Thyroid gland (tissue), 4 donors: ENCODE measurements around the gene GCNT3. TPM values are rescaled to one million over a fixed set of nuclear protein-coding genes. Genes with fewer than 3 reads are reported as not detected.
A peak's percentile ranks its signal among the peaks of the same experiment; 100 is the strongest.

Source experiments
- DNase-seq, 2 donors: peaks; one replicate each; pipeline ENCODE4 v3.0.0-alpha.2; 2019
- H3K27ac ChIP-seq, 3 donors: fragments of 200-600 bp; sonication (generic); 1 replicate in 2 of 3; 2 replicates in 1 of 3; pipeline ENCODE4 v1.5.1; 2016 to 2019; ENCODE audit warnings: mild to moderate bottlenecking in 1 of 3, moderate library complexity in 1 of 3
- H3K27me3 ChIP-seq: fragments of 200-600 bp; sonication (generic); one replicate; pipeline ENCODE4 v1.5.1; 2019
- H3K36me3 ChIP-seq, 2 donors: fragments of 200-600 bp; sonication (generic); one replicate each; pipeline ENCODE4 v1.5.1; 2016 to 2019
- H3K4me1 ChIP-seq, 2 donors: fragments of 200-600 bp; sonication (generic); one replicate each; pipeline ENCODE4 v1.5.1; 2017 to 2019
- H3K4me3 ChIP-seq, 3 donors: fragments of 200-600 bp; sonication (generic); replicated peaks in 1 of 3; 1 replicate in 2 of 3; 2 replicates in 1 of 3; pipeline ENCODE4 v1.5.1; 2016; ENCODE audit warnings: mild to moderate bottlenecking in 1 of 3
- H3K9me3 ChIP-seq: fragments of 200-600 bp; sonication (generic); one replicate; pipeline ENCODE4 v1.5.1; 2017
- POLR2A ChIP-seq, 2 donors: fragments of 450-650 bp; IDR thresholded peaks; one replicate each; pipeline ENCODE4 v1.6.1; 2017; ENCODE audit warnings: antibody characterized with exemption in 2 of 2, mild to moderate bottlenecking in 2 of 2, moderate library complexity in 1 of 2
- WGBS, 2 donors: methylation state at CpG; one replicate each; pipeline ENCODE4 v1.1.5; 2017; 5-methylcytosine and 5-hydroxymethylcytosine counted together
- intact Hi-C: fragments of 100-400 bp; cut with DNase I; formaldehyde crosslinking; loops from one replicate; pipeline ENCODE4 v1.15.1; 2023
- total RNA-seq, 4 donors: library from RNA; depleted of rRNA; stranded (reverse); fragments of >200 nt; gene quantifications; one replicate each; pipeline ENCODE4 v1.2.3, GENCODE V29; 2016
- TF ChIP-seq, protein P1 (sequence below), 6 experiments: fragments of 200-600 bp in 3 of 6; fragments of 450-650 bp in 3 of 6; sonication (generic) in 3 of 6; IDR thresholded peaks; one replicate each; pipeline ENCODE4 v1.5.1; 2016 to 2019; ENCODE audit warnings: antibody characterized with exemption in 6 of 6, mild to moderate bottlenecking in 2 of 6, inconsistent platforms in 1 of 6, moderate library complexity in 1 of 6

GCNT3 gene
- total RNA-seq, 4 donors from 2014 or later, result 0.13 to 2.2 (median 2.1) TPM; not detected in 1

DNA sequence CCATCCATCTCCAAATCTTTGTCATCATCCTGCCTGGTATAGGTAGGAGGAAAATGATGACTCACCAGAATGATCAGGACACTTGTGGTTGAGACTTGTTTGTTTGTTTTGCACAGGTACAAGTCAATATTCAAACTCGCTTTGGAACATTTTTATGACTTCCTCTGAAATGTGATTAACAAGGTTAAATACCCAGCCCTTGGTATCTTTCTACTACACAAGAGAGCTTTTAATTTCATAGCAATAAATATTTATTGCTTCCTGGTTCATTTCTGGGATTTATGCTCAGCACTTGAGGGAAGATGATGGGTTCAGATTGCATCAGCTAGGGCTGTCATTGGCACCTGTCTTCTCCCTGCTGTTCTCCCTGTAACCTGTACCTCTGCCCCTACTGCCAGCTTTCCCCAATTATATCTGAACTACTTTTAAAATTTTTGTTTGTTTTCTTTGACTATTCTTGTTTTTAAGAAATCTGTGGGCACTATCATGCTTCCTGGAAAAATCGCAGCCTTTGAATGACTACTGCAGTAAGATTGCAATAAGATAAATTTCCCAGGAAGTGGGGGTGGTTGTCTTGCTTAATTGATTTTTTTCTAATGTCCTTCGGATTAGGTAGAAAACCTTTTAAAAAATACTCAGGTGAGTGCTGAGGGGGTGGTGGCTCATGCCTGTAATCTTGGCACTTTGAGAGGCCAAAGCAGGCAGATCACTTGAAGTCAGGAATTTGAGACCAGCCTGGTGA, 24.3 kb upstream of the GCNT3 start:
- WGBS, 2 donors, result 67 to 68% methylated on average over 3 of the region's 3 CpGs
- Histone ChIP-seq H3K27ac (no peak overlapping the region), H3K9me3 (no peaks in the 10 kb centered on the region), H3K4me1 (peaks cover 0 to 8% of the 10 kb centered on the region in 2 donors), H3K27me3 (no peaks in the 10 kb centered on the region), H3K4me3 (no peak overlapping the region), H3K36me3 (no peaks in the 10 kb centered on the region)
- DNase-seq, result peak; percentile 4 to 18
- intact Hi-C loops, result no loop called here
- TF ChIP-seq, protein P1, sequence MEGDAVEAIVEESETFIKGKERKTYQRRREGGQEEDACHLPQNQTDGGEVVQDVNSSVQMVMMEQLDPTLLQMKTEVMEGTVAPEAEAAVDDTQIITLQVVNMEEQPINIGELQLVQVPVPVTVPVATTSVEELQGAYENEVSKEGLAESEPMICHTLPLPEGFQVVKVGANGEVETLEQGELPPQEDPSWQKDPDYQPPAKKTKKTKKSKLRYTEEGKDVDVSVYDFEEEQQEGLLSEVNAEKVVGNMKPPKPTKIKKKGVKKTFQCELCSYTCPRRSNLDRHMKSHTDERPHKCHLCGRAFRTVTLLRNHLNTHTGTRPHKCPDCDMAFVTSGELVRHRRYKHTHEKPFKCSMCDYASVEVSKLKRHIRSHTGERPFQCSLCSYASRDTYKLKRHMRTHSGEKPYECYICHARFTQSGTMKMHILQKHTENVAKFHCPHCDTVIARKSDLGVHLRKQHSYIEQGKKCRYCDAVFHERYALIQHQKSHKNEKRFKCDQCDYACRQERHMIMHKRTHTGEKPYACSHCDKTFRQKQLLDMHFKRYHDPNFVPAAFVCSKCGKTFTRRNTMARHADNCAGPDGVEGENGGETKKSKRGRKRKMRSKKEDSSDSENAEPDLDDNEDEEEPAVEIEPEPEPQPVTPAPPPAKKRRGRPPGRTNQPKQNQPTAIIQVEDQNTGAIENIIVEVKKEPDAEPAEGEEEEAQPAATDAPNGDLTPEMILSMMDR (IDR thresholded peaks at IDR 0.05), result no peak
- no peak for TF ChIP-seq POLR2A (IDR thresholded peaks at IDR 0.05)

DNA sequence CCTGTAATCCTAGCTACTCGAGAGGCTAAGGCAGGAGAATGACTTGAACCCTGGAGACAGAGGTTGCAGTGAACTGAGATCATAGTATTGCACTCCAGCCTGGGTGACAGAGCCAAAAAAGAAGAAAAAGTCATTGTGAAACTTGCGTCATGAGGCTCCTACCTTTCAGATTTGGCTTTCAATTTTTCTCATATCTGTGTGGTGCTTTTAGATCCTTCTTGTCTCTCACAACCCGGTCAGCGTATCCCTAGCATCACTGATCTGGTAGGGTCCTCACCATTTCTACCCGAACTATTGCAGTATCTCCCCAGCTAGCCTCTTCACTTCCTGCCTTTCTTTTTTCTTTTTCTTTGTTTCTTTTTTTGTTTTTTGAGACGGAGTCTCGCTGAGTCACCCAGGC, 21.6 kb upstream of the GCNT3 start:
- Histone ChIP-seq H3K9me3 (no peaks in the 10 kb centered on the region), H3K27me3 (no peaks in the 10 kb centered on the region), H3K27ac (no peak overlapping the region), H3K4me1 (peaks cover 3 to 16% of the 10 kb centered on the region in 2 donors), H3K4me3 (no peak overlapping the region), H3K36me3 (no peaks in the 10 kb centered on the region)
- WGBS, 2 donors, result 89 to 90% methylated on average over 7 of the region's 7 CpGs
- intact Hi-C loops, result no loop called here
- no peak for DNase-seq
- no peak for TF ChIP-seq POLR2A (IDR thresholded peaks at IDR 0.05)
- TF ChIP-seq, protein P1 (IDR thresholded peaks at IDR 0.05), result no peak

DNA sequence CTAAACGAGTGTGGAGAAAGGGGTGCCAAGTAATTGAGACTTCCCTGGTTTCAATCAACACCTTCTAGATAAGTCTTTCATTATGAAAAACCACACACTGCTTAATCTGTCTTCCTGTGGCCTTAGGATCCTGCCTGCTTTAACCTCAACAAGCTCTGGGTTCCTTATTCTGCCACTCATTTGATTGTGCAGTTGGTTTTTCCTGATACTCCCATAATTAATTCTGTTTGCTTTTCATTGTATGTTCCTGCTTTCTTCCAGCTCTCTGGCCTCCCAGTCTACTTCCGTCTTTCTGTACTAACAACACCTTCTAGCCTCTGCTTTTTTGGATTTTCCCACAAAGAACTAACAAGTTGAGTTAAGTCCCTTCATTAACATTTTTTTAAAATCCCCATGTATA, 20.2 kb upstream of the GCNT3 start:
- 58 to 61% methylated on average over 2 of the region's 2 CpGs for WGBS, 2 donors
- intact Hi-C loops, result no loop called here
- Histone ChIP-seq H3K4me3 (no peak overlapping the region), H3K27ac (no peak overlapping the region), H3K36me3 (no peaks in the 10 kb centered on the region), H3K9me3 (no peaks in the 10 kb centered on the region), H3K4me1 (peaks cover 5 to 18% of the 10 kb centered on the region in 2 donors), H3K27me3 (no peaks in the 10 kb centered on the region)
- DNase-seq, result no peak
- no peak for TF ChIP-seq POLR2A (IDR thresholded peaks at IDR 0.05)

DNA sequence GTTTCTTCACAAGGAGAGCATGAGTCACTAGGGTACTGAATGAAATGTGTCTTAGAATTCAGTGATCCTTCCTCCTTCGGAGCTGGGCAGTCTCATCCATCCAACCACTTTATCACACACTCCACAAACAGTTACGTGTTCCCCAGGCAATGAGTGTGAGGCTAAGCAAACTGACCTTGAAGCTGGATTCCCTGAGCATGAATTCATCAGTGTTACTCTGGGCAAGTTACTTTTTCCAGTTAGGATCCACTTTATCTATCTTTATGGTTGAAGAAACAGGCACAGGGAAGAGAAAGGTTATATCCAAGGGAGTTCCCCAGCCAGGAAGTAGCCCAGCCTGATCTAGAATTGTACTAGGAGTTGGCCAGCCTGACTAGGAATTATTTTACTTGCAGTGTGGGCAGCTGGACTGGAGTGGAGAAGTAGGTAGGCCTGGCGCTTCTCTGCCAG, 17.1 kb upstream of the GCNT3 start:
- TF ChIP-seq, protein P1 (IDR thresholded peaks at IDR 0.05), result no peak
- TF ChIP-seq POLR2A (IDR thresholded peaks at IDR 0.05), result no peak
- no peaks in the 10 kb centered on the region for H3K9me3 ChIP-seq
- peak; percentile 54 to 66 for DNase-seq

DNA sequence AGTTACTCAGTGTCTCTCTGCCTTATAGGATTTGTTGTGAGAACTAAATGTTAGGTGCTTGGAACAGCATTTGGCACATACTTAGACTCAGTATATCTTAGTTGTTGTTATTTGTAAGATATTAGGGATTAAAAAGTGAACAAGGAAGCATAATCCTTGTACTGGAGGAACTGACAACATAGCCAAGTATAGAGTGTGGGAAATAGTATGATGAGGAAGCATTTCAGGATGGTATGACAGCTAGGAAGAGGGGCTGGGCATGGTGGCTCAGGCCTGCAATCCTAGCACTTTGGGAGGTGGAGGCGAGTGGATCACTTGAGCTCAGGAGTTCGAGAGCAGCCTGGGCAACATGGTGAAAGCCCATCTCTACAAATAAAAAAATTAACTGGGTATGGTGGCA, 16.6 kb upstream of the GCNT3 start:
- Histone ChIP-seq H3K36me3 (no peaks in the 10 kb centered on the region), H3K27ac (peak overlapping the region; percentile 51 to 90 (median 69)), H3K4me1 (peaks cover 5 to 9% of the 10 kb centered on the region in 2 donors), H3K9me3 (no peaks in the 10 kb centered on the region), H3K4me3 (no peak overlapping the region), H3K27me3 (no peaks in the 10 kb centered on the region)
- intact Hi-C loops, result no loop called here
- DNase-seq, result no peak
- WGBS, 2 donors, result 94 to 97% methylated on average over 2 of the region's 2 CpGs
- TF ChIP-seq, protein P1 (IDR thresholded peaks at IDR 0.05), result no peak
- TF ChIP-seq POLR2A (IDR thresholded peaks at IDR 0.05), result no peak

More for the DNA sequence above, 17.1 kb upstream of the GCNT3 start:
- no peak overlapping the region for H3K4me3 ChIP-seq
- H3K4me1 ChIP-seq, result peaks cover 5 to 9% of the 10 kb centered on the region in 2 donors
- H3K36me3 ChIP-seq, result no peaks in the 10 kb centered on the region
- intact Hi-C loops, result no loop called here
- 20 to 38% methylated on average over 3 of the region's 3 CpGs for WGBS, 2 donors
- H3K27ac ChIP-seq, result peak overlapping the region; percentile 51 to 90 (median 69)
- no peaks in the 10 kb centered on the region for H3K27me3 ChIP-seq
